Measurements from ENCODE around the gene APOO.
A peak's percentile ranks its signal among the peaks of the same experiment; 100 is the strongest.

The APOO gene

DNA sequence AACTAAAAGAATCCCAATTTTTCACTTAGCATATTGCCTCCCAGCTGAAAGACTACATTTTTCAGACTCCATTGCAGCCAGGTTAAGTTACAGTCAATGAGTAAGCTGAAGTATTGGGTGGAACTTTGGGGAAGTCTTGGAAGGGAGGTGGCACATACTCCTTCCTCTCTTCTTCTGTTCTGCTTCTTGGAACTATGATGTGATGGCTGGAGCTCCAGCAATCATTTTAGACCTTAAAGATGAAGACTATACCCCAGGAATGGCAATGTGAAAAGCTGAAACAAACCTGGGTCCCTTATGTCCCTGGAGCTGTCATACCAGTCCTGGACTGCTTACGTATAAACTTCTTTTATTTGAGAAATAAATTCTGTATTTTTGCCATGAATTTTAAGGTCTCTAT lies 93.9 kb downstream of the APOO start:
- DNase-seq, result no peak

DNA sequence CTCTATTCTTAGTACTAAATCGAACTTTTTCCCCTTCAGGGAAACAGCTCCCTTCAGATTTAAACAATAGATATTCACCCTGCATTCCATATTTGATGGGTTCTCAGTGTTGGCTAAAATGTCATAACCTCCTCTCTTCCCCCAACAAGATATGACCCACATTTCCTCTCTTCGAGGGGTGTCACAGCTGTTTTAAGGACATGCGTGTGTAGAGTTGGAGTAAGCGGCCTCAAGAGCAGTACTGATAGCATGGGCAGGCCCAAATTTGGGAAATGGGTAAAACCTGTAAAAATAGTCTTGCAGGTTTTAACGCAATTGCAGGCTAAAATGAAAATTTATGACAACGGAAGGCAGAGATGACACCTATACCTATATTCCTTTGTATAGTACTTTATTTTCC lies 96.1 kb downstream of the APOO start:
- DNase-seq, result no peak

DNA sequence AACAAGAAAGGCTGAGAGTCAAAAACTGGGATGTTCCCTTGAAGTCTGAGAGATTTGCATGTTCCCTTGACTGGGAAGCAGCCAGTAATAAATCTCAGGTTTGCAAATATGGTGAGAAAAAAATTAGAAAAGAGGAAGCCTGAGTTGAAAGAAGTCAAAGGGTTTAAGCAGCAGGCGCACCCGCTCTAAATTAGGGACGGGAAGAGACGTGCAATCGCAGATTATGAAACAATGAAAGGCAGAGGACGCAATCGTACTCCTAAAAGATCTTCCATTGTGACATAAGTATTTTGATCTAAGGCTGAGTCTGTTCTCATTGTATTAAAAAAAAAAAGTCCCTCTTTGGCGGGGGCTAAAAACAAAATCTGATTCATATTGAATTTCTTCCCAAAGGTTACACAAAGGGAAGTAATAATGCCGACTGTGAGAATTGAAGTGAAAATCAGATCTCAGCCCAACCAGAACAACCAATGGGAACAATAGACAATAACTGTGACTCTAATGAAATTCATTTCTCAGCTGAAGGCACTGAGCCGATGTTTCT lies 96.6 kb downstream of the APOO start:
- peak; percentile 31 for DNase-seq

DNA sequence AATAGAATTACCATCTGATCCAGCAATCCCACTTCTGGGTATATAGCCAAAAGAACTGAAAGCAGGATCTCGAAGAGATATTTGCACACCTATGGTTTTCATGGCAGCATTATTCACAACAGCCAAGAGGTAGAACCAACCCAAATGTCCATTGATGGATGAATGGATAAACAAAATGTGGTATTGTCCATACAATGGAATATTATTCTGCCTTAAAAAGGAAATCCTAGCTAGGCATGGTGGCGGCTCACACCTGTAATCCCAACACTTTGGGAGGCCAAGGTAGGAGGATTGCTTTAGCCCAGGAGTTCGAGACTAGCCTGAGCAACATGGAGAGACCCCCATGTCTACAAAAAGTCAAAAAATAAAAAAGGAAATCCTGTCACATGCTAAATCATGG lies 97.5 kb downstream of the APOO start:
- DNase-seq, result no peak

DNA sequence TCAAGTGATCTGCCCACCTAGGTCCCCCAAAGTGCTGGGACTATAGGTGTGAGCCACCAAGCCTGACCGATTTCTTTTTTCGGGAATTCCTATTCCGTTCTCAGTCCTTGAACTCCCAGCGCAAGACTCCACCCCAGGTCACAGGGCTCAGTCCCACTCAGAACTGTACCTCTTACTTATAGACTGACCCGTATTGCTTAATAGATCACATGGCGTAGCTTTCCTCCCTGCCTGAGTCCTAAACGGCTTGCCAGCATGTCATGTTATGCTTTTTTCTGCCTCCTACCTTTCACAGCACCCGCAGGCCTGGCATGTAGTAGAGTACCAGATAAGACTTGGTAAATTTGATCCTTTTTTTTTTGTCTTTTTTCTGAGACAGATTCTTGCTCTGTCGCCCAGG lies 102.3 kb downstream of the APOO start:
- no peak for DNase-seq

DNA sequence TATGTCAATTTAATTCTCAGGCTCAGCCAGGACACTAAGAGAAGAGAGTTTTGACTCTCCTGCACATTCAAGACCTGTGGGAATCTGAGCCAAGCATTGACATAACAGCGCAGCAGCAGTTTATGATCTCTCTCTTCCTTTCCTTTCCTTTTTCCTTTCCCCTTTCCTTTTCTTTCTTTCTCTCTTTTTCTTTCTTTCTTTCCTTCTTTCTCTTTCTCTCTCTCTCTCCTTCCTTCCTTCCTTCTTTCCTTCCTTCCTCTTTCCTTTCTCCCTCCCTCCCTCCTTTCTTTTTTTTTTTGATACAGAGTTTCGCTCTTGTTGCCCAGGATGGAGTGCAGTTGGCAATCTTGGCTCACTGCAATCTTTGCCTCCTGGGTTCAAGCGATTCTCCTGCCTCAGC lies 103.2 kb downstream of the APOO start:
- no peak for DNase-seq

DNA sequence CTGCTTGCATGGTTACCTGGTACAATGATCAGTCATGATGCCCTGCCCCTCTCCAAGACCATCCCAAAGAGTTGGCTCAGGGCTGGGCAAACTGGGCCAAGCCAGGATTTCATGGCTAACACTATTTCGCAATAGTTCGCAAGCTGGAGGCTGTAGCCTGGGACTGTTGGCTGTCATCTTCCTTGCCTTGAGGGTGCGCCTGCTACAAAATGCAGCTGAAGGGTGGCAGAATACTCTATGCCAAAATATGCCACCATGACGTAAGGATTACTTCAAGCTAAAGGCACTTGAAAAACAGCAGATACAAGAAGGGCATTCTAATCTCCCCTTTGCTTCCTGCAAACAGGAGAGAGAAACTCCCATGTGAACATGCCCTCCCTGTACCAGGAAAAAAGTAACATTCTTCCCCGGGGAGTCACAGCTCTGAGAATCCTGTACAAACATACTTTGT lies 103.8 kb downstream of the APOO start:
- DNase-seq, result no peak

DNA sequence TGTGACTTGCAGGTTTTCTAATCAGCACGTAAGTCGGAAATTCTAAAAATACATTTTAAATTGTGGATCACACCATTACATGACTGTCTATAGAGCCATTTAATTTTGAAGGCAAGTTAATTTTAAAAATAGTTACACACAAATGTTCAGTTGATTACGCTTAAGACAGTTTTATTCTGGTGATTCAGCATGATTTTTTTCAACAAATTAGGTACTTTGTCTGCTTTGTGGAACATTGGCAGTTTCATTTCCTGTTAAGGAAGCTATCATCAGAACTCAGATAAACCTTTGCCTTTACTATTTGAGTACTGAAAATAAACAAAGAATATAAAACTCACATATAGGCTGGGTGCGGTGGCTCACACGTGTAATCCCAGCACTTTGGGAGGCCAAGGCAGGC lies 105.3 kb downstream of the APOO start:
- peak; percentile 61 for DNase-seq

DNA sequence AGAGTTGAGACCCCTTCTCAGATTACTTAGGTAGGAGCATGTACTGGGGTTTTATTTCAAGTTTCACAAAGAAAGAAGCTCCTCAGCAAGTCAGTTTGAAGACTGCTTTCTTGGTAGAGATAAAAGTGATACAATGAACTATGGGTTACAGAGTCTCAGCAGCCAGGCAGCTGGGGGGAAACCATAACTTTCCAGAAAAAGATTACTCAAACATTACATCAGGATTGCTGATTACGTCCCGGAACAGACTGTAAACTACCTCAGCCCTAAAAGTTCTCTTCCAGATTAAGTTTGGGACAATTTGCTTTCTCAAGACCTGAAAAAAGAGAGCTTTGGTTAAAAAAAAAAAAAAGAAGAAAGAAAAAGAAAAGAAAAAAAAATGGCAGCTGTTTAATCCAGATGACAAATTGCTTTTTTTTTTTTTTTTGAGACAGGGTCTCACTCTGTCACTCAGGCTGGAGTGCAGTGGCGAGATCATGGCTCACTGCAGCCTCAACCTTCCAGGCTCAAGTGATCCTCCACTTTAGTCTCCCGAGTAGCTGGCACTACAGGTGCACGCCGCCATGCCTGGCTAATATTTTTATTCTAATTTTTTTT lies 108.2 kb downstream of the APOO start:
- DNase-seq, result no peak

DNA sequence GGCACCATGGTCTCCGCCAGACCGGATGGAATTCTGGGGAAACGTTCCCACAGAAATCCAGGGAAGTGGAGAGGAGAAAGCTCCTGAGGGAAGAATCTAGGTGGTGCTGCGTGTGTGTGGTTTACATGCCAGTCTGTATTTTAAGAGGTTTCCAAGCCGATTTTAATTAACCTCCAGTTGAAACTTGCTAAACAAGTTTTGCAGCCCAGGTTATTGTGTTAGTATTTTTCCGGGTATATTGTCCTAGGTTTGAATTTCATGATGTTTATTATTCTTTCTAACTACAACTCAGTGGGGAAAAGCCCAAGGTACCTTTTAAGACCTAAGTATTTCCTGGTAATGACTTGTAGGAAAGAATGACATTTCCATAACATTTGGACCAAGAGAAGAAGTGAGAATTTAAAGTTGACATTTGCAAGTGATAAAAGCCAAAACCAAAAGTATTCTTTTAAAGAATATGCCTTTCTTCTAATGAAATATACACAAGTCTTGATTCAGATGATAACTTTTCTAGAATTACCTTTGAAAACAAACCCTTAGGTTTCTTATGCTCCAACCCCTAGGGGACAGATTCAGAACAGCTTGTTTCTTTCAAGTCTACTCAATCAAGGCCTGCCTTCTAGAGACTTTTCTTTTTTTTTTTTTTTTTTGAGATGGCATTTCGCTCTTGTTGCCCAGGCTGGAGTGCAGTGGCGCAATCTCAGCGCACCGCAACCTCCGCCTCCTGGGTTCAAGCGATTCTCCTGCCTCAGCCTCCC lies 110.2 kb downstream of the APOO start:
- DNase-seq, result no peak

DNA sequence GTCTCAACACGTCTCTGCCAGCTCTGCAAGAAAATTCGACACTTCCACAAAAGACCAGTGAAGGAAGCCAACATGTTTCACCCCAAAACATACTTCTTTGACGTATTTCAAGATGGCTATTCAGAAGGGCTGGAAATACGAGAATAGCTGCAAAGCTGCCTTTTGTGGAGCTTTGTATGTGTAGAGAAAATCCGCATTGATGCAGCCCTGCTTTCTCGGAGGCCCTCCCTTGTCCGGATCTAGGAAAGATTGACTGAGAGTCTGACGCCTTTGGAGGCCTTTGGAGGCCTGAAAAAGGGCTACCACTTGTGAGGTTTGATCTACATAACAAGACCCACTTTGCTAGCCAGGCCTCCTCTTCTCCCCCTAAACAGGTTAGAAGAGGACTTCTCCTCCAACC lies 112.5 kb downstream of the APOO start:
- DNase-seq, result no peak

DNA sequence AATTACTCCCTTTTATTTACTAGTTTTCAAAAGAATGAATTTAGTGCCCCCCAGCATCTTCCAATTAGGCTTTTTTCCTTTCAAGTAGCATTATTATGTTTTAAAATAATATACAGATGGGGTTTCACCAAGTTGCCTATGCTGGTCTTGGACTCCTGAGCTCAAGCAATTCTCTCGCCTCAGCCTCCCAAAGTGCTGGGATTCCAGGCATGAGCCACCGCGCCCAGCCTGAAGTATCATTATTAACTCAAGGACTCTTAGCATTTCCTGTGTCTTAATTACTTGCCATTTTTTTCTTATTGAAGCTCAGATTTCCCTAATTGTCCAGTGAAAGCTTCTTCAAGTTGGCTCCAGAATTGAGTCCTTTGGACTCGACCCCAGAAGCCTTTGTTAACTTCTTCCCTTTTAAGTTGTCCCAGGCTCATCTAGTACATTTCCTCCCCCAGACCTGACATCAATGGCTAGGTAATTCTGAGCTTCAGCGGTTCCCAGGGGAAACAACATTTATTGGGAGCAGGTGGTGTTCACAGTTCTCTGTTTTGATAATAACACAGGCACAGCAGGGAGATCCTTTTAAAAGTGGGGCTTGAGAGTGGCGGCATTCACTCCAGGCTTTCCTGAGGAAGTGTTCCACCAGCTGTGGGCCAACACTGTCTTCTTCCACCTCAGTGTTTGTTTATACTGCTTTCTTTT lies 114.7 kb downstream of the APOO start:
- DNase-seq, result no peak

DNA sequence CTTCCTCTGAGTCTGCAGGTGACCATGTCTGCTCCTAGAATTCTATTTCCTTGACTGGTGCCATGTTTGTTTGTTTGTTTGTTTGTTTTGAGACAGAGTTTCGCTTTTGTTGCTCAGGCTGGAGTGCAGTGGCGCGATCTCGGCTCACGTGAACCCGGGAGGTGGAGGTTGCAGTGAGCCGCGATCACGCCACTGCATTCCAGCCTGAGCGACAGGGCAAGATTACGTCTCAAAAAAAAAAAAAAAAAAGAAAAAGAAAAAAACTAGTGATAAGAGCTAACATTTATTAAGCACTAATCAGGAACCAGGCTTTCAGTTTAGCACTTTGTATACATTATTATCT lies 117.6 kb downstream of the APOO start:
- no peak for DNase-seq

DNA sequence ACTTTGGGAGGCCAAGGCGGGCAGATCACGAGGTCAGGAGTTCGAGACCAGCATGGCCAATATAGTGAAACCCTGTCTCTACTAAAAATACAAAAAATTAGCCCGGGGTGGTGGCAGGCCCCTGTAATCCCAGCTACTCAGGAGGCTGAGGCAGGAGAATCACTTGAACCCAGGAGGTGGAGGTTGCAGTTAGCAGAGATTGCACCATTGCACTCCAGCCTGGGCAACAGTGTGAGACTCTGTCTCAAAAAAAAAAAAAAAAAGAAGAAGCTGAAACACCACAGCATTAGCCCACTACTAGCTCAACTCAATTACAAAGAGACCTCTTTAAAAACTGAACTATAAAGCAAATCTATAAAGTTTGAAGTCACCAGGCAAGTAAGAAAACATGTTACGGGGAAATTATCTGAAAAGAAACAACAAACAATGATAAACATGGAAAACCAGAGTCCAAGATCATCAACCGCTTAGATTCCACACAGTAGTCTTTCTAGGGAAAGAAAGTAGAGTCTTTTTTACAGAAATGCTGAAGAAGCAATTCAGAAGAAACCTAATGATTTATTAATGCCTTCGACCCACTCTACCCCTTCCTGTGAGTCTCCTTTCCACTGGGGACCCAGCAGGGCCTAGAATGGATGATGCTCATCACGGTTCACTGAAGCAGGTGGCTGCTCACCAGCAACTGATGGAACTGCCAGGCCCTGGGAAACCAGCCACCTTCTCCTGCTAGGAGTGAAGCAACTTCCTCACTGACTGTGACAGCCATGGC lies 118.2 kb downstream of the APOO start:
- no peak for DNase-seq

DNA sequence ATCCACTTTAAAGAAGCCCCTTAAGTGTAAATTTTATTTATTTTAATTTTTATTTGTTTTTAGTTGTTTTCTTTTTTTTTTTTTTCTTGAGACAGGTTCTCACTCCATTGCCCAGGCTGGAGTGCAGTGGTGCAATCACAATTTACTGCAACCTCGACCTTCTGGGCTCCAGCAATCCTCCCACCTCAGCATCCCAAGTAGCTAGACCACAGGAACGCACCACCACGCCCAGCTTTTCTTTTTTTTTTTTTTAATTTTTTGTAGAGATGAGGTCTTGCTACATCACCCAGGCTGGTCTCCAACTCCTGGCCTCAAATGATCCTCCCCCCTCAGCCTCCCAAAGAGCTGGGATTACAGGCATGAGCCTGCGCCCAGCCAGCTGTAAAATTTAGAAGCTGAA lies 118.8 kb downstream of the APOO start:
- DNase-seq, result no peak

DNA sequence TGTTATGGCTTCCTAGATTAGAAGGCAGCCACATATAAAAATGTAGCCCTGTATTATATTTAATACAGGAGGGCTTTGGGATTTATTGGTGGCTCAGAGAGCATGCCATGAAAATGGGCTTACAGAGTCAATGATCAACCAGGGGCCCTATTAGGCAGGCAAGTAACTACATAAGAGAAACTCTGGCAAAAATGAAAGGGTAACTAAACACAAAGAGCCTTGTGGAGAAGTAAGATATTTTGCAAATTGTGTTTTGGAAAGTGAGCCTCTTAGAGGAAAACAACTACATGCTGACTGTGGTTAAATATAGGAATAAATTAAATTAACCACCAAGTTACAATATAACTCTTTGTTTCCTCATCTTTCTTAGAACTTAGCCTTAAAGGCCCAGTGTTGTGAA lies 119.2 kb downstream of the APOO start:
- DNase-seq, result no peak

DNA sequence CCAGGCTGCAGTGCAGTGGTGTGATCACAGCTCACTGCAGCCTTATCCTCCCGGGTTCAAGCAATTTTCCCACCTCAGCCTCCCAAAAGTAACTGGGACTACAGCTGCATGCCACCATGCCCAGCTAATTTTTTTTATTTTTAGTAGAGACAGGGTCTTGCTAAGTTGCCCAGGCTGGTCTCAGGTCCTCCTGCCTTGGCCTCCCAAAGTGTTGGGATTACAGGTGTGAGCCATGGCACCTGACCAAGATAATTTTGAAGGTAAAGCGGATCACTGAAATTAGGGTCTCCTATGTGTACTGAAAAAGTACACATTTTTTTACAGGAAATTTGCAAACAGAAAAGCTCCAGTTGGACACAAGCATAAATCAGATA lies 120.0 kb downstream of the APOO start:
- no peak for DNase-seq

DNA sequence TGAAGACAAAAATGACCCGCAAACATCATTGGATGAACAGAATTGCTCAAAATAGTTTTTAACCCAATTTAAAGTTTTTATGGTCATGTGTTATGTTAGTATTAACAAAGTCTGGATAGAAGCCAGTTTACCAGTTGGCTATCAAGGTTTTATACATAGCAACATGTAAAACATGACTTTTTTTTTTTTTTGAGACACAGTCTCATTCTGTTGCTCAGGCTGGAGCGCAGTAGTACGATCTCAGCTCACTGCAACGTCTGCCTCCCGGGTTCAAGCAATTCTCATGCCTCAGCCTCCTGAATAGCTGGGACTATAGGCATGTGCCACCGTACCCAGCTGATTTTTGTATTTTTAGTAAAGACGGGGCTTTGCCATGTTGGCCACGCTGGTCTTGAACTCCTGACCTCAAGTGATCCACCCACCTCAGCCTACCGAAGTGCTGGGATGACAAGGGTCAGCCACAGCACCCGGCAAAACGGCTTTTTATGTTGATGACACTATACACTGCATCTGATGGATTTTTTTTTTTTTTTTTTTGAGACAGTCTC lies 121.4 kb downstream of the APOO start:
- no peak for DNase-seq

DNA sequence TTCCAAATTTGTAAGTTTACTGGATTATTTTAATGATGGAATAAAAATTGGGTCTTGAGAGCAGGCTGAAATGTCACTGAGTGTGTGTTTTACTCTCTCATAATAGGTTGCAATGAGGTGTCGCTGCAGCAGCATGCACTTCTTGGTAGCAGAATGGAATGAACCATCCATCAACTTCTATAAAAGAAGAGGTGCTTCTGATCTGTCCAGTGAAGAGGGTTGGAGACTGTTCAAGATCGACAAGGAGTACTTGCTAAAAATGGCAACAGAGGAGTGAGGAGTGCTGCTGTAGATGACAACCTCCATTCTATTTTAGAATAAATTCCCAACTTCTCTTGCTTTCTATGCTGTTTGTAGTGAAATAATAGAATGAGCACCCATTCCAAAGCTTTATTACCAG lies 122.2 kb downstream of the APOO start:
- DNase-seq, result no peak

DNA sequence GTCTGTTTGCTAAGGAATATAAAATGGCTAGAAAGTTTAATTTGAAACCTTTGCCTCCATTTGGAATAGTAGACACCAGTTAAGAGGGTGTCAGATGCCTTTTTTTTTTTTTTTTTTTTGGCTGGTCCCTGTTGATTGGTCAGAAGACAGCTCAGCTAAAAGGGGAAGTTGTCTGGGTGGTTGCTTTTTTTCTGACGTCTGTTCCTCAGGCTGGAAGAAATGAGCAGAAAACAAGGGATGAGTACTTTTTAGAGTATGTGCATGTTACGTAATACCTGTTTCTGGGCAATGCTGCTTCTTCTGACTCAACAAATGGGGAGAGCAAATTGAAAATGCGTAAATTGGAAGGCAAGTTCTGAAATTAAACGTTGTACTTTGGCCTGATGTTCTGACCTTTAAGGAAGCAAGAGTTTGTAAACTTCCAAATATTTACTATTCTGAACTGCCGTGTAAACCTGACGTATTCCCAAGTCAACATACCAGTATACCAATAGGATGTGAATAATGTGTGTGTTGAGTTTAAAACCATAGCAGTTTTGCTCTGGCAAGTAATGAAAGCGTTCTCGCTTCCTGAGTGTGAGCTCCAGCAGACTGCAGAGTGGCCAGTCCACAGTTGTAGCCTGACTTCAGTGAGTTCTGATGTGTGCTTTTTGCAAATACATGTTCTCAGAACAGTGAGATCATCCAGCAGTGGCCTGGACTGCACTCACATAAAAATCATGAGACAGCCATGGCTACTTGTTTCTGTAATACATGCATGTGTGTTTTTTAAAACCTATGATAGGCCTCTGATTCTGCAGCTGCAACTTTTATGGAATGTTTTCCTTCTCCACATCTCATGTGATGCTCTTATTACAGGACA lies 123.0 kb downstream of the APOO start:
- DNase-seq, result peak; percentile 24

DNA sequence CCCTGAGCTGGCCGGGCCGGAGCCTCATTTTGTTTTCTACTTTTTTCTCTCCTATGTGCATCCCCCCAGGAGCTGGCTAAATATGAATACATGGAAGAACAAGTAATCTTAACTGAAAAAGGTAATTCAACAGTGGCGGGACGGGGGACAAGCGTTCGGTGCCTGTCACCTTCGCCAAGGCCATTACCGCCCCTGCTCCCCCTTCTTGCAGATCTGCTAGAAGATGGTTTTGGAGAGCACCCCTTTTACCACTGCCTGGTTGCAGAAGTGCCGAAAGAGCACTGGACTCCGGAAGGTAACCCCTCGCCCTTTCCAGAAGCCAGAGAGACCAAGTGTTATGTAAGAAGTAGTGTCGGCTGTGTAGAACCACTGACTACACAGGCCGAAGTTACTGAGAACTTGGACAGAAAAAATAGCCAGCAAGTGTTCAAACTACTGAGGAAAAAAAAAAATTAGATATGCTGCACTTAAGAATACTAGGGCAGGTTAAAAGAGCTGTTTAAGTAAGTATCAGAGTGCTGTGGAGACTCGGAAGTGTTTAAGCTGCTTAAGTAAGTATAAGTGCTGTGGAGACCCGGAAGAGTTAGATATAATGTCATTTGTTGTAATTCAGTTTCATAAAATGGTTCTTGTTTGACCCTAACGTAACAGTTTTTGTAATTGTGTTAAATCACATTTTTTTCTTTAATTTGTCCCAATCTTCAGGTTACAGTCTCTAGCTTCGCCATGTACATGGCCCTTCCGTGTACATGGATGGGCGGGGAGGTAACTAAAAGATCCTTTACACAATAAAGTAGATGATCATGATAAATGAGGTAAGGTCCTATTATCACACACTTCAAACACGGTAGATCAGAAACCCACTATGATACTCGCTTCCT lies 123.9 kb downstream of the APOO start:
- peak; percentile 6 for DNase-seq
